ENCODE measurements around the gene ZNF133. TPM values are rescaled to one million over a fixed set of nuclear protein-coding genes. Genes with fewer than 3 reads are reported as not detected.

ZNF133 gene
- total RNA-seq, 1 experiment from 2014 or later: 16.2 TPM

GRCh38 chr20:18323705-18324104 lies 35.4 kb downstream of the ZNF133 start (continued):
- no peak for TF ChIP-seq E2F4 (CRISPR knock-in tag; IDR thresholded peaks at IDR 0.05; ENCODE audit: borderline replicate concordance, low read depth)

- H3K4me3 Mint-ChIP-seq: no peak overlapping the region
- ChIA-PET CTCF (no interaction called here), POLR2A (no interaction called here)
- peaks cover 39% of the 10 kb centered on the region for H3K4me1 Mint-ChIP-seq
- H3K27ac Mint-ChIP-seq: peak overlapping the region; percentile 89; the same call in 1 of the 2 replicates
- peaks cover 23% of the 10 kb centered on the region for H3K9me3 Mint-ChIP-seq
- peaks cover 11% of the 10 kb centered on the region for H3K36me3 Mint-ChIP-seq
- DNase-seq (ENCODE audit: low spot score): no peak
- no peak for ATAC-seq
- no peaks in the 10 kb centered on the region for H3K27me3 Mint-ChIP-seq (ENCODE audit: low read depth)
- no peak for TF ChIP-seq STAT6 (CRISPR knock-in tag; conservative IDR thresholded peaks at IDR 0.05; ENCODE audit: low read depth)
- no peak for TF ChIP-seq ATF2 (CRISPR knock-in tag; IDR thresholded peaks at IDR 0.05; ENCODE audit: borderline replicate concordance, low read depth)
- no peak for TF ChIP-seq GRHL2 (CRISPR knock-in tag; IDR thresholded peaks at IDR 0.05; ENCODE audit: insufficient replicate concordance, severe bottlenecking)
- no peak for TF ChIP-seq FOXP1 (CRISPR knock-in tag; IDR thresholded peaks at IDR 0.05; ENCODE audit: borderline replicate concordance)
- no peak for TF ChIP-seq MLX (CRISPR knock-in tag; IDR thresholded peaks at IDR 0.05)
- TF ChIP-seq USF2 (CRISPR knock-in tag; IDR thresholded peaks at IDR 0.05): no peak
- TF ChIP-seq CREM (CRISPR knock-in tag; IDR thresholded peaks at IDR 0.05): no peak
- no peak for TF ChIP-seq RELA (CRISPR knock-in tag; IDR thresholded peaks at IDR 0.05; ENCODE audit: borderline replicate concordance)
Observed at GRCh38 chr20:18324596-18325089, 36.3 kb downstream of the ZNF133 start.

GRCh38 chr20:18326990-18327389 lies 38.7 kb downstream of the ZNF133 start:
- Mint-ChIP-seq H3K4me1 (peaks cover 38% of the 10 kb centered on the region), H3K36me3 (peaks cover 28% of the 10 kb centered on the region), H3K27me3 (ENCODE audit: low read depth) (no peaks in the 10 kb centered on the region), H3K27ac (no peak overlapping the region), H3K4me3 (no peak overlapping the region), H3K9me3 (peaks cover 44% of the 10 kb centered on the region)
- ATAC-seq: no peak
- TF ChIP-seq USF1 (CRISPR knock-in tag; IDR thresholded peaks at IDR 0.05): no peak
- TF ChIP-seq STAT6 (CRISPR knock-in tag; conservative IDR thresholded peaks at IDR 0.05; ENCODE audit: low read depth): no peak
- TF ChIP-seq EMX1 (CRISPR knock-in tag; IDR thresholded peaks at IDR 0.05): no peak
- TF ChIP-seq HMGXB4 (CRISPR knock-in tag; IDR thresholded peaks at IDR 0.05): no peak
- DNase-seq (ENCODE audit: low spot score): no peak
- ChIA-PET POLR2A (no interaction called here), CTCF (no interaction called here)

Measured in WTC11 (cell line).